Keratinocyte (primary cell): ENCODE results near the gene STRC.

Experiments
- CTCF ChIP-seq, 3 experiments: IDR thresholded peaks in 1 of 3; conservative IDR thresholded peaks in 1 of 3; optimal IDR thresholded peaks in 1 of 3; 2 replicates in 2 of 3; 3 replicates in 1 of 3; pipeline versions ENCODE3 to v1.5.1; 2011; ENCODE audit warnings: low read length in 3 of 3, mild to moderate bottlenecking in 3 of 3, moderate library complexity in 2 of 3, control low read depth in 1 of 3, inconsistent platforms in 1 of 3; ENCODE audit not compliant: insufficient read depth in 2 of 3; ENCODE audit errors: extremely low read depth in 1 of 3
- EZH2 ChIP-seq: IDR thresholded peaks from one replicate; pipeline ENCODE4 v1.6.1; 2012; ENCODE audit warnings: inconsistent platforms, mild to moderate bottlenecking, low read length, moderate library complexity

- TF ChIP-seq CTCF (optimal IDR thresholded peaks at IDR 0.05 in 1 of 3, IDR thresholded peaks at IDR 0.05 in 1 of 3, conservative IDR thresholded peaks at IDR 0.05 in 1 of 3; ENCODE audit: extremely low read depth in 1 of 3, insufficient read depth in 2 of 3, low read length in 3 of 3) (no peak), EZH2 (no peak)
These were observed 67.9 kb downstream of the STRC start for GRCh38 chr15:43550527-43551363.
